Breast epithelium (tissue), 4 donors: Measurements from ENCODE around the gene FAM9C. TPM values are rescaled to one million over a fixed set of nuclear protein-coding genes. Genes with fewer than 3 reads are reported as not detected.

Experiments
- DNase-seq, 2 donors: peaks; one replicate each; pipeline ENCODE4 v3.0.0-alpha.2; 2019; ENCODE audit warnings: low spot score in 2 of 2
- H3K27ac ChIP-seq, 2 donors: fragments of 200-600 bp; sonication (generic) in 1 of 2; one replicate each; pipeline ENCODE4 v1.5.1; 2016 to 2019; ENCODE audit warnings: mild to moderate bottlenecking in 1 of 2
- H3K27me3 ChIP-seq, 2 donors: fragments of 200-600 bp; sonication (generic) in 1 of 2; one replicate each; pipeline versions ENCODE4 v1.5.1 to v1.6.0; 2017 to 2019; ENCODE audit warnings: control low read depth in 1 of 2, mild to moderate bottlenecking in 1 of 2
- H3K36me3 ChIP-seq: fragments of 200-600 bp; one replicate; pipeline ENCODE4 v1.5.1; 2019
- H3K4me1 ChIP-seq, 2 donors: fragments of 200-600 bp; sonication (generic); one replicate each; pipeline ENCODE4 v1.5.1; 2016 to 2019; ENCODE audit warnings: control low read depth in 1 of 2
- H3K4me3 ChIP-seq, 3 donors: fragments of 200-600 bp; sonication (generic); 1 replicate in 2 of 3; 2 replicates in 1 of 3; pipeline ENCODE4 v1.5.1; 2016 to 2019; ENCODE audit warnings: mild to moderate bottlenecking in 3 of 3, moderate library complexity in 2 of 3
- H3K9me3 ChIP-seq, 2 donors: fragments of 200-600 bp; sonication (generic) in 1 of 2; one replicate each; pipeline ENCODE4 v1.5.1; 2016 to 2019; ENCODE audit warnings: control low read depth in 1 of 2
- CTCF ChIP-seq, 3 donors: fragments of 450-650 bp; IDR thresholded peaks; one replicate each; pipeline ENCODE4 v1.5.1; 2016 to 2017; ENCODE audit warnings: antibody characterized with exemption in 3 of 3, mild to moderate bottlenecking in 3 of 3, moderate library complexity in 3 of 3
- POLR2A ChIP-seq: fragments of 450-650 bp; IDR thresholded peaks from one replicate; pipeline ENCODE4 v1.6.1; 2016; ENCODE audit warnings: antibody characterized with exemption, mild to moderate bottlenecking, moderate library complexity
- POLR2AphosphoS5 ChIP-seq, 3 donors: sonication (generic); formaldehyde crosslinking; IDR thresholded peaks; one replicate each; pipeline ENCODE4 v1.6.1; 2017; ENCODE audit warnings: antibody characterized with exemption in 3 of 3
- intact Hi-C: fragments of 100-400 bp; cut with DNase I; formaldehyde crosslinking; loops from one replicate; pipeline ENCODE4 v1.15.1; 2023; ENCODE audit warnings: low total_unique reads
- total RNA-seq, 3 donors: library from RNA; depleted of rRNA; stranded (reverse); fragments of >200 nt; gene quantifications; one replicate each; pipeline ENCODE4 v1.1.0, GENCODE V29; 2016

FAM9C gene
- total RNA-seq, 3 donors from 2014 or later = not detected

GRCh38 chrX:13015536-13016236, 28.7 kb downstream of the FAM9C start:
- intact Hi-C loops = no loop called here

GRCh38 chrX:13014111-13015096, 30.0 kb downstream of the FAM9C start:
- no peak for DNase-seq
- H3K27ac ChIP-seq = no peak overlapping the region
- intact Hi-C loops = no loop called here

More at GRCh38 chrX:13015536-13016236, 28.7 kb downstream of the FAM9C start:
- peaks cover 0 to 36% of the 10 kb centered on the region in 2 donors for H3K27me3 ChIP-seq
- no peaks in the 10 kb centered on the region for H3K9me3 ChIP-seq
- TF ChIP-seq POLR2A = no peak
- no peak for TF ChIP-seq POLR2AphosphoS5 (IDR thresholded peaks at IDR 0.05)
- no peak for TF ChIP-seq CTCF (IDR thresholded peaks at IDR 0.05)
- H3K4me1 ChIP-seq = no peaks in the 10 kb centered on the region
- H3K27ac ChIP-seq = no peak overlapping the region
- no peak overlapping the region for H3K4me3 ChIP-seq
- H3K36me3 ChIP-seq = no peaks in the 10 kb centered on the region
- no peak for DNase-seq

GRCh38 chrX:13013363-13014110, 30.9 kb downstream of the FAM9C start:
- Histone ChIP-seq H3K36me3 (no peaks in the 10 kb centered on the region), H3K4me1 (no peaks in the 10 kb centered on the region), H3K27me3 (peaks cover 0 to 32% of the 10 kb centered on the region in 2 donors), H3K27ac (peak overlapping the region in 1 of 2 donors; percentile 29), H3K9me3 (no peaks in the 10 kb centered on the region), H3K4me3 (no peak overlapping the region)
- intact Hi-C loops = no loop called here
- TF ChIP-seq POLR2AphosphoS5 (IDR thresholded peaks at IDR 0.05) = no peak
- TF ChIP-seq CTCF (IDR thresholded peaks at IDR 0.05) = no peak
- no peak for TF ChIP-seq POLR2A
- no peak for DNase-seq

More at GRCh38 chrX:13014111-13015096, 30.0 kb downstream of the FAM9C start:
- H3K4me1 ChIP-seq = no peaks in the 10 kb centered on the region
- no peaks in the 10 kb centered on the region for H3K9me3 ChIP-seq
- peaks cover 0 to 32% of the 10 kb centered on the region in 2 donors for H3K27me3 ChIP-seq
- H3K4me3 ChIP-seq = no peak overlapping the region
- TF ChIP-seq POLR2A (no peak), POLR2AphosphoS5 (IDR thresholded peaks at IDR 0.05) (no peak), CTCF (IDR thresholded peaks at IDR 0.05) (no peak)
- H3K36me3 ChIP-seq = no peaks in the 10 kb centered on the region

GRCh38 chrX:13010546-13010945, 33.9 kb downstream of the FAM9C start:
- no peak for DNase-seq
- TF ChIP-seq POLR2A (no peak), POLR2AphosphoS5 (IDR thresholded peaks at IDR 0.05) (no peak), CTCF (IDR thresholded peaks at IDR 0.05) (no peak)
- peaks cover 0 to 44% of the 10 kb centered on the region in 2 donors for H3K27me3 ChIP-seq
- intact Hi-C loops = no loop called here
- H3K27ac ChIP-seq = no peak overlapping the region
- no peaks in the 10 kb centered on the region for H3K36me3 ChIP-seq
- H3K9me3 ChIP-seq = no peaks in the 10 kb centered on the region
- peaks cover 0 to 4% of the 10 kb centered on the region in 2 donors for H3K4me1 ChIP-seq
- no peak overlapping the region for H3K4me3 ChIP-seq
